Testis (tissue), 3 donors: ENCODE measurements around the gene OPN1LW. TPM values are rescaled to one million over a fixed set of nuclear protein-coding genes. Genes with fewer than 3 reads are reported as not detected.

Source experiments
- DNase-seq: peaks from one replicate; pipeline ENCODE4 v3.0.0-alpha.2; 2019
- H3K27ac ChIP-seq, 2 donors: fragments of 200-600 bp; sonication (generic); one replicate each; pipeline ENCODE4 v1.5.1; 2019
- H3K27me3 ChIP-seq: fragments of 200-600 bp; sonication (generic); one replicate; pipeline ENCODE4 v1.5.1; 2019
- H3K36me3 ChIP-seq: fragments of 200-600 bp; sonication (generic); one replicate; pipeline ENCODE4 v1.5.1; 2017; ENCODE audit warnings: low read depth; ENCODE audit errors: missing control alignments
- H3K4me1 ChIP-seq: fragments of 200-600 bp; sonication (generic); one replicate; pipeline ENCODE4 v1.5.1; 2019
- H3K4me3 ChIP-seq, 2 donors: fragments of 200-600 bp; sonication (generic); one replicate each; pipeline ENCODE4 v1.5.1; 2017 to 2019
- H3K9me3 ChIP-seq: fragments of 200-600 bp; sonication (generic); one replicate; pipeline ENCODE4 v1.5.1; 2017
- CTCF ChIP-seq, 3 experiments: fragments of 450-650 bp in 2 of 3; fragments of 200-600 bp in 1 of 3; sonication (generic) in 1 of 3; IDR thresholded peaks; one replicate each; pipeline ENCODE4 v1.5.1; 2016 to 2019; ENCODE audit warnings: antibody characterized with exemption in 3 of 3, mild to moderate bottlenecking in 2 of 3, moderate library complexity in 1 of 3
- POLR2A ChIP-seq: fragments of 450-650 bp; IDR thresholded peaks from one replicate; pipeline ENCODE4 v1.6.1; 2017; ENCODE audit warnings: antibody characterized with exemption, mild to moderate bottlenecking, moderate library complexity
- WGBS, 2 donors: methylation state at CpG; one replicate each; pipeline ENCODE4 v1.1.5; 2018; 5-methylcytosine and 5-hydroxymethylcytosine counted together
- intact Hi-C: fragments of 100-400 bp; cut with DNase I; formaldehyde crosslinking; loops from one replicate; pipeline ENCODE4 v1.15.1; 2023; ENCODE audit warnings: low total_unique reads
- polyA plus RNA-seq: library from polyadenylated mRNA; stranded (reverse); fragments of 350-450 nt; fragmentation: Illumina TruSeq; extraction: RNeasy Lipid Tissue Mini Kit (QIAGEN cat#74804); gene quantifications from one replicate; pipeline ENCODE4 v1.2.3, GENCODE V29; 2014; ENCODE audit warnings: low read depth, low replicate concordance; ENCODE audit not compliant: insufficient read depth
- total RNA-seq, 2 donors: library from RNA; depleted of rRNA; stranded (reverse); fragments of >200 nt; gene quantifications; one replicate each; pipeline ENCODE4 v1.2.3, GENCODE V29; 2016

Gene OPN1LW
- total and polyA plus RNA-seq, 3 donors from 2014 or later = 0.31 TPM; not detected in 2

DNA sequence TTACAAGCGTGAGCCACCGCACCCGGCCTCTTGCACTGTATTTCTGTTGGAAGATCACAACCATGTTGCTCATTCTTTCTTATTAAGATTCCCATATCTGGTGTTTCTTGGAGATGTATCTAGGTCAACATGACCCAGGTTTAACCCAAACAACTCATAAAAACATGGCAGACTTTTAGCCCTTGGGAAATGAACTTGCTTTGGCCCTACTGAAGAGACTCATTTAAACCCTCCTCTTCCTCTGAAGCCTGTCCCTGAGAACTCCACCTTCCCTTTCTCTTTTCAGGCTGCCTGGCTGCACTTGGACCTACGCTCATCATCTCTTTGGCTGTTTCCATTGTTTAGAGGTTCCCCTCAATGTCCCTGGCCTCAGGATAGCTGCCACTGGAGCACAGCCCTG is 22.8 kb upstream of the OPN1LW start:
- peaks cover 1% of the 10 kb centered on the region for H3K4me1 ChIP-seq
- H3K27ac ChIP-seq = no peak overlapping the region
- 70 to 83% methylated on average over 4 of the region's 4 CpGs for WGBS, 2 donors

DNA sequence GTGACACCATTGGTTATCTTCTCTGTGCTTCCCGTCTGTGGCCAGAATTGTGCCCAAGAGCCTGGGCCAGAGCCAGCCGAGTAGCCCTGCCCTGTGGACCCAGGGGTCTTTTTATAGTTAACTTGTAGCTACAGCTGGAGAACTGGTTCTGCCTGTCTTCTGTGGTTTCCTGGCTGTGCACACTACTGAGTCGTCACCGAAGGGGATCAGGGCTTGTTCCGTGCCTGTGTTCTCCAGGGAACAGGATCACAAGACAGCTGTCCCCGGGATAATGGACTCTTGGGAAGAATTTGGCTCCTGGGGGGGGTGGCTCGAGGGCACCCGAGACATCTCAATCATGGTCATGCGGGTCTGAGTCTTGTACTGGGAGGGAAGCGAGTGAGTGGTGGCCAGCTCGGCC is 22.1 kb upstream of the OPN1LW start:
- intact Hi-C loops = no loop called here
- Histone ChIP-seq H3K27me3 (no peaks in the 10 kb centered on the region), H3K36me3 (no peaks in the 10 kb centered on the region), H3K4me3 (no peak overlapping the region), H3K27ac (no peak overlapping the region), H3K9me3 (no peaks in the 10 kb centered on the region), H3K4me1 (no peaks in the 10 kb centered on the region)
- no peak for DNase-seq
- TF ChIP-seq POLR2A = no peak
- TF ChIP-seq CTCF (IDR thresholded peaks at IDR 0.05) = no peak
- WGBS, 2 donors = 78 to 80% methylated on average over 2 to 11 of the region's 11 CpGs

More for the DNA sequence above, 22.8 kb upstream of the OPN1LW start:
- TF ChIP-seq CTCF (IDR thresholded peaks at IDR 0.05) (no peak), POLR2A (no peak)
- intact Hi-C loops = no loop called here
- Histone ChIP-seq H3K9me3 (no peaks in the 10 kb centered on the region), H3K4me3 (no peak overlapping the region), H3K27me3 (no peaks in the 10 kb centered on the region), H3K36me3 (no peaks in the 10 kb centered on the region)
- no peak for DNase-seq

DNA sequence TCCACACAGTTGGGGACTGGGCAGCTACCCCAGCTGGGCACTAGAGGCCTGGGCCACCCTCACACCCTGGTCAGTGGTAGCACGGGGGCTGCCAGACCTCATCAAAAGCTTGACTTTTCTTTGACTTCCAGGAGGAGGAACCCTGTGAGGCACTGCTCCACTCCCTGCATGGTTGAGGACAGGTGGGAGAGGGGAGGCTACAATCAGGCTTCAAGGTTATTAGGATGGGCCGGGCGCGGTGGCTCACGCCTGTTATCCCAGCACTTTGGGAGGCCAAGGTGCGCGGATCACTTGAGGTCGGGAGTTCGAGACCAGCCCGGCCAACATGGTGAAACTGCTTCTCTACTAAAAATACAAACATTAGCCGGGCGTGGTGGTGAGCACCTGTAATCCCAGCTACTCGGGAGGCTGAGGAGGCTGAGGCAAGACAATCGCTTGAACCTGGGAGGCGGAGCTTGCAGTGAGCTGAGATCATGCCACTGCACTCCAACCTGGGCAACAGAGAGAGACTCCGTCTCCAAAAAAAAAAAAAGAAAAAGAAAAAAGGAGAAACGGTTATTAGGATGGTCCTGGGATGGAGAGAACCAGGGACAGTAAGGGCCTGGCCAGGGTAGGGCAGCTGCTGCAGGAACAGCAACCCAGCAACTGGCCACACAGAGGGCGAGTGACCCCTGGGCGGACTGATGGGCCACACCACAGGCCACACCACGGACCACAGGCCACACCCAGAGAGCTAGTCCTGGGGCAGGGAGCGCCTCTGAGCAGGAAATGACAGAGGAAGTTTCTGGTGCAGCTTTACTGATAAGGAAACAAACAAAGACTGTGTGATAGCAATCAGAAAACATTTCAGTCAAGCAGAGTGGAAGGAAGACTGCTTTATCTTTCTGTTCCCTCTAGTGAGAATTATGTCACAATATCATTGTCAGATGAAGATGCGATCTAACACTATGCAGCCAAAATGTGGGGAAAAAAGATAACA is 20.5 kb upstream of the OPN1LW start:
- no peaks in the 10 kb centered on the region for H3K27me3 ChIP-seq
- H3K27ac ChIP-seq = no peak overlapping the region
- no peaks in the 10 kb centered on the region for H3K9me3 ChIP-seq
- H3K36me3 ChIP-seq = no peaks in the 10 kb centered on the region
- H3K4me1 ChIP-seq = no peaks in the 10 kb centered on the region
- DNase-seq = no peak
- TF ChIP-seq POLR2A (no peak), CTCF (IDR thresholded peaks at IDR 0.05) (no peak)
- H3K4me3 ChIP-seq = no peak overlapping the region
- 72 to 93% methylated on average over 14 to 22 of the region's 22 CpGs for WGBS, 2 donors
- intact Hi-C loops = no loop called here

GRCh38 chrX:154125391-154126040 is 18.5 kb upstream of the OPN1LW start:
- no peaks in the 10 kb centered on the region for H3K4me1 ChIP-seq

More at GRCh38 chrX:154125391-154126040, 18.5 kb upstream of the OPN1LW start:
- TF ChIP-seq CTCF (IDR thresholded peaks at IDR 0.05) = no peak
- no peak for TF ChIP-seq POLR2A
- intact Hi-C loops = no loop called here
- no peak overlapping the region for H3K4me3 ChIP-seq
- no peak overlapping the region for H3K27ac ChIP-seq
- peak; percentile 61 for DNase-seq
- WGBS, 2 donors = 52% methylated on average over 28 of the region's 30 CpGs; no CpG with 5 or more reads in 1 of the 2 donors
- no peaks in the 10 kb centered on the region for H3K27me3 ChIP-seq
- H3K9me3 ChIP-seq = no peaks in the 10 kb centered on the region
- H3K36me3 ChIP-seq = no peaks in the 10 kb centered on the region
